Astrocyte (in vitro differentiated cells and primary cell): ENCODE measurements around the gene GMDS. TPM values are rescaled to one million over a fixed set of nuclear protein-coding genes. Genes with fewer than 3 reads are reported as not detected.

ENCODE experiments used
- DNase-seq: peaks from one replicate; pipeline ENCODE4 v3.0.0-alpha.2; 2010; ENCODE audit warnings: low read depth
- FAIRE-seq: peaks from 2 replicates; lab custom pipeline; 2011; peaks lifted over from hg19 to GRCh38; lab: Jason Lieb, UNC
- H2AFZ ChIP-seq: 2 replicates; pipeline ENCODE4 v1.6.0; 2012; ENCODE audit warnings: low read depth, low read length, inconsistent platforms
- H3K27ac ChIP-seq: 2 replicates; pipeline ENCODE4 v1.5.1; 2011; ENCODE audit warnings: low read depth, low read length, inconsistent platforms
- H3K27me3 ChIP-seq: 2 replicates; pipeline ENCODE4 v1.6.0; 2011; ENCODE audit warnings: low read length, inconsistent platforms; ENCODE audit not compliant: insufficient read depth
- H3K36me3 ChIP-seq: 2 replicates; pipeline ENCODE4 v1.5.1; 2011; ENCODE audit warnings: low read length, inconsistent platforms; ENCODE audit not compliant: insufficient read depth
- H3K4me1 ChIP-seq: 2 replicates; pipeline ENCODE4 v1.5.1; 2011; ENCODE audit warnings: low read length, inconsistent platforms; ENCODE audit not compliant: insufficient read depth
- H3K4me2 ChIP-seq: 2 replicates; pipeline ENCODE4 v1.6.0; 2012; ENCODE audit warnings: low read length, inconsistent platforms
- H3K4me3 ChIP-seq: 2 replicates; pipeline ENCODE4 v1.5.1; 2011; ENCODE audit warnings: low read depth, mild to moderate bottlenecking, low read length, inconsistent platforms; ENCODE audit not compliant: insufficient read depth
- H3K79me2 ChIP-seq: 2 replicates; pipeline ENCODE4 v1.6.0; 2012; ENCODE audit warnings: mild to moderate bottlenecking, low read length, inconsistent platforms; ENCODE audit not compliant: insufficient read depth
- H3K9ac ChIP-seq: 2 replicates; pipeline ENCODE4 v1.6.0; 2012; ENCODE audit warnings: mild to moderate bottlenecking, low read length, inconsistent platforms
- H3K9me3 ChIP-seq: 2 replicates; pipeline ENCODE4 v1.5.1; 2012; ENCODE audit warnings: low read depth, mild to moderate bottlenecking, low read length, inconsistent platforms; ENCODE audit not compliant: insufficient read depth
- H4K20me1 ChIP-seq: 2 replicates; pipeline ENCODE4 v1.6.0; 2012; ENCODE audit warnings: low read length, inconsistent platforms; ENCODE audit not compliant: insufficient read depth
- H3K27ac Mint-ChIP-seq: one replicate; pipeline ENCODE4 v1.8.0; 2021; ENCODE audit warnings: mild to moderate bottlenecking, mixed read lengths; ENCODE audit not compliant: unreplicated experiment
- H3K27me3 Mint-ChIP-seq: one replicate; pipeline ENCODE4 v1.8.0; 2021; ENCODE audit warnings: low read depth, mixed read lengths; ENCODE audit not compliant: unreplicated experiment
- H3K36me3 Mint-ChIP-seq: one replicate; pipeline ENCODE4 v1.8.0; 2021; ENCODE audit warnings: low read depth, mixed read lengths; ENCODE audit not compliant: unreplicated experiment
- H3K4me1 Mint-ChIP-seq: one replicate; pipeline ENCODE4 v1.8.0; 2021; ENCODE audit warnings: low read depth, mixed read lengths; ENCODE audit not compliant: unreplicated experiment
- H3K4me3 Mint-ChIP-seq: one replicate; pipeline ENCODE4 v1.8.0; 2021; ENCODE audit warnings: mild to moderate bottlenecking, moderate library complexity, mixed read lengths; ENCODE audit not compliant: unreplicated experiment
- H3K9me3 Mint-ChIP-seq: one replicate; pipeline ENCODE4 v1.8.0; 2021; ENCODE audit warnings: mild to moderate bottlenecking, mixed read lengths; ENCODE audit not compliant: unreplicated experiment
- CTCF ChIP-seq: IDR thresholded peaks from 2 replicates; pipeline ENCODE4 v1.5.1; 2011; ENCODE audit warnings: low read depth, mild to moderate bottlenecking, inconsistent platforms, low read length, moderate library complexity; ENCODE audit not compliant: insufficient read depth
- EZH2 ChIP-seq: IDR thresholded peaks from 2 replicates; pipeline ENCODE4 v1.6.1; 2012; ENCODE audit warnings: mild to moderate bottlenecking, low read length, inconsistent platforms; ENCODE audit not compliant: insufficient read depth
- total RNA-seq: library from RNA; stranded (reverse); gene quantifications from 2 replicates; pipeline ENCODE4 v1.2.1, GENCODE V29; 2021

Gene GMDS
- total RNA-seq, 1 donor from 2014 or later, result 9.4 TPM

GRCh38 chr6:1780251-1780867 is 465.0 kb downstream of the GMDS start:
- no peak for DNase-seq
- no peak overlapping the region for H3K4me3 Mint-ChIP-seq
- H3K79me2 ChIP-seq, result no peaks in the 10 kb centered on the region
- no peaks in the 10 kb centered on the region for H3K9me3 Mint-ChIP-seq
- peaks cover 4% of the 10 kb centered on the region for H3K4me1 Mint-ChIP-seq
- H3K27ac ChIP-seq, result no peak overlapping the region
- H3K9ac ChIP-seq, result no peak overlapping the region
- H2AFZ ChIP-seq, result no peak overlapping the region
- no peaks in the 10 kb centered on the region for H3K9me3 ChIP-seq
- no peak overlapping the region for H3K4me3 ChIP-seq
- no peaks in the 10 kb centered on the region for H3K27me3 Mint-ChIP-seq
- no peak overlapping the region for H3K27ac Mint-ChIP-seq
- no peak overlapping the region for H3K4me2 ChIP-seq
- no peaks in the 10 kb centered on the region for H3K36me3 Mint-ChIP-seq
- FAIRE-seq, result no peak
- TF ChIP-seq EZH2, result no peak
- no peak for TF ChIP-seq CTCF
- H3K4me1 ChIP-seq, result peaks cover 5% of the 10 kb centered on the region
- H3K36me3 ChIP-seq, result no peaks in the 10 kb centered on the region
- no peaks in the 10 kb centered on the region for H4K20me1 ChIP-seq
- H3K27me3 ChIP-seq, result no peaks in the 10 kb centered on the region

- Mint-ChIP-seq H3K27me3 (no peaks in the 10 kb centered on the region), H3K4me1 (peaks cover 4% of the 10 kb centered on the region), H3K4me3 (no peak overlapping the region), H3K36me3 (no peaks in the 10 kb centered on the region), H3K9me3 (no peaks in the 10 kb centered on the region), H3K27ac (no peak overlapping the region)
- no peak for DNase-seq
- Histone ChIP-seq H3K79me2 (no peaks in the 10 kb centered on the region), H3K36me3 (no peaks in the 10 kb centered on the region), H3K4me3 (no peak overlapping the region), H3K9ac (no peak overlapping the region), H3K27me3 (no peaks in the 10 kb centered on the region), H4K20me1 (no peaks in the 10 kb centered on the region), H3K9me3 (no peaks in the 10 kb centered on the region), H3K27ac (no peak overlapping the region), H2AFZ (no peak overlapping the region), H3K4me2 (no peak overlapping the region), H3K4me1 (peaks cover 5% of the 10 kb centered on the region)
- no peak for FAIRE-seq
- no peak for TF ChIP-seq CTCF
- no peak for TF ChIP-seq EZH2
These were observed 466.6 kb downstream of the GMDS start for GRCh38 chr6:1778686-1779235.
